HCT116 (cell line): Measurements from ENCODE around the gene PRPF18. TPM values are rescaled to one million over a fixed set of nuclear protein-coding genes. Genes with fewer than 3 reads are reported as not detected.

Experiments
- ATAC-seq: fragments of 200-7000 bp; cut with Tn5 transposase; 2 replicates; pipeline ENCODE4 v1.9.1; 2020; ENCODE audit warnings: mild to moderate bottlenecking, moderate library complexity
- BruUV-seq: library from RNA; stranded (reverse); fragments of 400-500 nt; replicated peaks from 2 replicates; lab custom pipeline; 2021; lab: Mats Ljungman, UMichigan
- CTCF ChIA-PET: fragments of 300-600 bp; sonication (Branson Sonifier 250); formaldehyde crosslinking; loops from one replicate; lab custom pipeline; 2021; ENCODE audit warnings: antibody characterized with exemption; lab: Charles Lee
- POLR2A ChIA-PET: fragments of 300-600, 350-600 bp; sonication (Branson Sonifier 250); formaldehyde crosslinking; loops from one replicate; lab custom pipeline; 2021; ENCODE audit warnings: antibody characterized with exemption; lab: Charles Lee
- RAD21 ChIA-PET, 2 experiments: fragments of 300-600 bp; sonication (Branson Sonifier 250); formaldehyde crosslinking; loops; one replicate each; lab custom pipeline; 2023; ENCODE audit warnings: low total read pairs in 2 of 2; ENCODE audit not compliant: uncharacterized antibody in 2 of 2, unreplicated experiment in 2 of 2, low non-redundant PET in 1 of 2; lab: Charles Lee
- DNase-seq: peaks from one replicate; pipeline ENCODE4 v3.0.0-alpha.2; 2010; ENCODE audit warnings: low read depth, low spot score
- H2AFZ ChIP-seq: fragments of 200-600 bp; shearing (Covaris generic), sonication (generic); 2 replicates; pipeline ENCODE4 v1.6.1; 2017; ENCODE audit warnings: low read depth, mixed run types, mixed read lengths, antibody characterized with exemption, low read length; ENCODE audit not compliant: poor library complexity, severe bottlenecking
- H3K27ac ChIP-seq: 2 replicates; pipeline ENCODE4 v1.5.1; 2012; ENCODE audit warnings: low read depth, low read length
- H3K27me3 ChIP-seq: fragments of 200-600 bp; sonication (generic); 2 replicates; pipeline ENCODE4 v1.6.1; 2016; ENCODE audit warnings: mixed run types, low read length, mixed read lengths; ENCODE audit not compliant: insufficient read depth
- H3K36me3 ChIP-seq, 2 experiments: fragments of 200-500 bp in 1 of 2; fragments of 200-600 bp in 1 of 2; sonication (Bioruptor generic) in 1 of 2; sonication (generic) in 1 of 2; 2 replicates each; pipeline versions ENCODE4 v1.5.1 to v1.6.1; 2014 to 2016; ENCODE audit warnings: low read length in 2 of 2, inconsistent platforms in 1 of 2, mixed read lengths in 1 of 2, mixed run types in 1 of 2; ENCODE audit not compliant: insufficient read depth in 2 of 2, control insufficient read depth in 1 of 2
- H3K4me1 ChIP-seq, 2 experiments: fragments of 200-600 bp in 1 of 2; sonication (generic) in 1 of 2; 2 replicates each; pipeline versions ENCODE4 v1.5.1 to v1.6.1; 2012 to 2017; ENCODE audit warnings: low read length in 2 of 2, inconsistent platforms in 1 of 2, mild to moderate bottlenecking in 1 of 2, mixed read lengths in 1 of 2, mixed run types in 1 of 2, moderate library complexity in 1 of 2; ENCODE audit not compliant: insufficient read depth in 2 of 2, control insufficient read depth in 1 of 2
- H3K4me2 ChIP-seq: fragments of 200-600 bp; sonication (generic); 2 replicates; pipeline ENCODE4 v1.6.1; 2017; ENCODE audit warnings: mixed run types, low read length, mixed read lengths
- H3K4me3 ChIP-seq, 2 experiments: fragments of 200-600 bp in 1 of 2; sonication (generic) in 1 of 2; replicated peaks in 1 of 2; 2 replicates each; pipeline ENCODE4 v1.5.1; 2011 to 2016; ENCODE audit warnings: low read length in 2 of 2, control low read depth in 1 of 2, low read depth in 1 of 2, mild to moderate bottlenecking in 1 of 2, mixed read lengths in 1 of 2, mixed run types in 1 of 2
- H3K79me2 ChIP-seq: fragments of 200-600 bp; sonication (generic); 2 replicates; pipeline ENCODE4 v1.6.1; 2017; ENCODE audit warnings: mild to moderate bottlenecking, mixed run types, low read length, moderate library complexity, mixed read lengths; ENCODE audit not compliant: insufficient read depth
- H3K9ac ChIP-seq: fragments of 200-600 bp; sonication (generic); 2 replicates; pipeline ENCODE4 v1.6.1; 2016; ENCODE audit warnings: low read length, mixed read lengths
- H3K9me2 ChIP-seq: fragments of 200-600 bp; sonication (generic), shearing (Covaris generic); 2 replicates; pipeline ENCODE4 v1.6.1; 2017; ENCODE audit warnings: mixed run types, mild to moderate bottlenecking, moderate library complexity; ENCODE audit not compliant: insufficient read depth
- H3K9me3 ChIP-seq, 2 experiments: fragments of 200-500 bp in 1 of 2; fragments of 200-600 bp in 1 of 2; sonication (Bioruptor generic) in 1 of 2; sonication (generic) in 1 of 2; 2 replicates each; pipeline ENCODE4 v1.6.1; 2014 to 2017; ENCODE audit warnings: low read length in 2 of 2, mixed read lengths in 2 of 2, inconsistent platforms in 1 of 2, low read depth in 1 of 2, mild to moderate bottlenecking in 1 of 2, mixed run types in 1 of 2, moderate library complexity in 1 of 2; ENCODE audit not compliant: control insufficient read depth in 1 of 2, insufficient read depth in 1 of 2
- H4K20me1 ChIP-seq: fragments of 200-600 bp; sonication (generic), shearing (Covaris generic); 2 replicates; pipeline ENCODE4 v1.6.1; 2017; ENCODE audit warnings: mixed run types, mild to moderate bottlenecking, moderate library complexity; ENCODE audit not compliant: insufficient read depth
- CBX3 ChIP-seq: IDR thresholded peaks from 2 replicates; pipeline ENCODE4 v1.6.1; 2012; ENCODE audit warnings: low read depth
- CEBPB ChIP-seq: IDR thresholded peaks from 2 replicates; pipeline ENCODE4 v1.6.1; 2012; ENCODE audit warnings: low read depth
- EGR1 ChIP-seq: IDR thresholded peaks from 2 replicates; pipeline ENCODE4 v1.6.1; 2012; ENCODE audit warnings: low read depth
- ELF1 ChIP-seq: IDR thresholded peaks from 2 replicates; pipeline ENCODE4 v1.6.1; 2012; ENCODE audit warnings: low read depth, borderline replicate concordance
- EZH2 ChIP-seq: fragments of 200-600 bp; sonication (generic); IDR thresholded peaks from 2 replicates; pipeline ENCODE4 v1.6.1; 2017; ENCODE audit warnings: antibody characterized with exemption, mixed run types
- EZH2phosphoT487 ChIP-seq: fragments of 200-600 bp; IDR thresholded peaks from 2 replicates; pipeline ENCODE4 v1.6.1; 2018; ENCODE audit warnings: antibody characterized with exemption, borderline replicate concordance
- JUND ChIP-seq: IDR thresholded peaks from 2 replicates; pipeline ENCODE4 v1.6.1; 2012
- POLR2A ChIP-seq: IDR thresholded peaks from 2 replicates; pipeline ENCODE4 v1.7.0; 2011; ENCODE audit warnings: borderline replicate concordance; ENCODE audit not compliant: insufficient read depth, insufficient read length; ENCODE audit errors: extremely low read depth
- RAD21 ChIP-seq: IDR thresholded peaks from 2 replicates; pipeline ENCODE4 v1.6.1; 2012; ENCODE audit warnings: low read depth, mild to moderate bottlenecking
- SIN3A ChIP-seq: IDR thresholded peaks from 2 replicates; pipeline ENCODE4 v1.6.1; 2012; ENCODE audit warnings: low read depth
- SP1 ChIP-seq: IDR thresholded peaks from 2 replicates; pipeline ENCODE4 v1.6.1; 2012; ENCODE audit warnings: low read depth
- ZFX ChIP-seq: fragments of 450-650 bp; IDR thresholded peaks from 2 replicates; pipeline ENCODE4 v1.6.1; 2017
- ZNF274 ChIP-seq: fragments of 200-500 bp; sonication (Bioruptor generic); IDR thresholded peaks from 2 replicates; pipeline ENCODE4 v1.6.1; 2014; ENCODE audit warnings: mild to moderate bottlenecking, low read depth, low read length, inconsistent platforms
- intact Hi-C: fragments of 100-400 bp; cut with micrococcal nuclease; formaldehyde crosslinking; loops from 2 replicates; pipeline ENCODE4 v1.10.0; 2022
- total RNA-seq: library from RNA; stranded (reverse); gene quantifications from one replicate; pipeline ENCODE4 v1.2.1, GENCODE V29; 2021; ENCODE audit not compliant: unreplicated experiment

Gene PRPF18
- total RNA-seq, 1 experiment from 2014 or later = 16.2 TPM

- no peaks in the 10 kb centered on the region for H3K9me3 ChIP-seq
- H3K4me2 ChIP-seq = no peak overlapping the region
- intact Hi-C loops = no loop called here
- H3K79me2 ChIP-seq = no peaks in the 10 kb centered on the region
- RAD21 ChIA-PET = no interaction called here
- no TSS peak for BruUV-seq
- POLR2A ChIA-PET = no interaction called here
- no peaks in the 10 kb centered on the region for H4K20me1 ChIP-seq
- TF ChIP-seq EGR1 (no peak), ELF1 (no peak), JUND (no peak), EZH2phosphoT487 (no peak), CEBPB (no peak)
- no peaks in the 10 kb centered on the region for H3K4me1 ChIP-seq
- no peaks in the 10 kb centered on the region for H3K36me3 ChIP-seq
- DNase-seq (no peak), ATAC-seq (no peak)
- CTCF ChIA-PET = no interaction called here
- no peaks in the 10 kb centered on the region for H3K27me3 ChIP-seq
- no peaks in the 10 kb centered on the region for H3K9me2 ChIP-seq
- no peak overlapping the region for H3K27ac ChIP-seq
- H2AFZ ChIP-seq = no peak overlapping the region
- no peak overlapping the region for H3K4me3 ChIP-seq
- H3K9ac ChIP-seq = no peak overlapping the region
Observed at GRCh38 chr10:13672548-13672947, 85.8 kb downstream of the PRPF18 start.

GRCh38 chr10:13673156-13673555, 86.4 kb downstream of the PRPF18 start:
- ChIA-PET CTCF (no interaction called here), POLR2A (no interaction called here), RAD21 (no interaction called here)
- TF ChIP-seq SIN3A = no peak
- no peak for TF ChIP-seq ZNF274
- no peak for TF ChIP-seq SP1
- TF ChIP-seq ZFX = no peak
- no peak for TF ChIP-seq POLR2A
- no peak for TF ChIP-seq EZH2
- no peak for TF ChIP-seq RAD21
- no peak for TF ChIP-seq CBX3
- TF ChIP-seq JUND = no peak
- Histone ChIP-seq H3K36me3 (no peaks in the 10 kb centered on the region), H3K4me2 (no peak overlapping the region), H2AFZ (no peak overlapping the region), H3K9me3 (no peaks in the 10 kb centered on the region), H3K9ac (no peak overlapping the region), H3K79me2 (no peaks in the 10 kb centered on the region), H3K4me3 (no peak overlapping the region), H3K27me3 (no peaks in the 10 kb centered on the region), H3K27ac (no peak overlapping the region), H3K9me2 (no peaks in the 10 kb centered on the region), H4K20me1 (no peaks in the 10 kb centered on the region), H3K4me1 (no peaks in the 10 kb centered on the region)
- ATAC-seq = no peak
- no peak for DNase-seq
- intact Hi-C loops = no loop called here
- no TSS peak for BruUV-seq
